Measurements from ENCODE around the gene PSMD5. TPM values are rescaled to one million over a fixed set of nuclear protein-coding genes. Genes with fewer than 3 reads are reported as not detected.

PSMD5 gene
- total and polyA plus RNA-seq, 11 donors, result 4.8 to 17.9 (median 13.4) TPM

DNA sequence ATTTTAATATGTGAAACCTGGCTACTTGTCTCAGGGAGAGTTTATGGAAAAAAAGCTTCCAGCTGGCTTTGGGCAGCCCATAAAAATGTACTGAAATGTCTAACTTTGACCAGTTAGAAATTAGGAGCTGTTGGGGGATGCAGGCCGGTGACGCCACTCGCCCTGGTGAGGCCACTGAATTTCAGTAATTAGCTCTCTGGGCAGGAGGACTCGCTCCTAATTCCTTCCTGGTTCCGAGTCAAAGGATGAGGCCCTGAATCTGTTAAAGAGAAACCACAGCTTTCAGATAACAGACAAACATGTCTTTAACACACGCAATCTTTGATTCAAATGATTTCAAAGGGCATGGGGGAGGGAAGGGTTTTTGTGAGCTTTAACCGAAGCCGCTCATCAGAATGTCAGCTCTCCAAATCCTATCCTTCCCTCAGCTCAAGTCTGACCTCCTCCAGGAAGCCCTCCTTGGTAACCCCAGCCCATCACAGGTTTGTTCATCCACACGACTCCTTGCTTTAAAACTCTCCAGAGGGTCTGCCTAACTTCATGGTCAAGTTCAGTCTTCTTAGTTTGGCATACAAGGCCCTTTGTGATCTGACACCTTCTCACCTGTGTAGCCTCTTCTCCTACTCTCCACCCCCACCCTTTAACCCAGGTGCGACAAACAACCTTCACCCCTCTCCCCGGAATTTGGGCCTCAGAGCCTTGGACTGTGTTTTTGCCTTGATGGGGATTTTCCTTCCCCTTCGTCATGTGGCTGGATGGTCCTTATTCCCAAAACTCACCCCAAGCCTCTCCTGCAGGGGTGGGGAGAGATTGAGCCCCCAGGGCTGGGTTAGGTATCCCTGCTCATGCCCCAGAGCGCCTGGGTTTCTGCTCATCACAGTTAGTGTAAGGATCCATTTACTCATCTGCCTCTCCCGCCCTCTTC lies 47.9 kb upstream of the PSMD5 start:
- no peak for DNase-seq
- H3K36me3 ChIP-seq, result no peaks in the 10 kb centered on the region
- no peak for ATAC-seq
- TF ChIP-seq POLR2A (IDR thresholded peaks at IDR 0.05), result no peak
- TF ChIP-seq, protein P1, sequence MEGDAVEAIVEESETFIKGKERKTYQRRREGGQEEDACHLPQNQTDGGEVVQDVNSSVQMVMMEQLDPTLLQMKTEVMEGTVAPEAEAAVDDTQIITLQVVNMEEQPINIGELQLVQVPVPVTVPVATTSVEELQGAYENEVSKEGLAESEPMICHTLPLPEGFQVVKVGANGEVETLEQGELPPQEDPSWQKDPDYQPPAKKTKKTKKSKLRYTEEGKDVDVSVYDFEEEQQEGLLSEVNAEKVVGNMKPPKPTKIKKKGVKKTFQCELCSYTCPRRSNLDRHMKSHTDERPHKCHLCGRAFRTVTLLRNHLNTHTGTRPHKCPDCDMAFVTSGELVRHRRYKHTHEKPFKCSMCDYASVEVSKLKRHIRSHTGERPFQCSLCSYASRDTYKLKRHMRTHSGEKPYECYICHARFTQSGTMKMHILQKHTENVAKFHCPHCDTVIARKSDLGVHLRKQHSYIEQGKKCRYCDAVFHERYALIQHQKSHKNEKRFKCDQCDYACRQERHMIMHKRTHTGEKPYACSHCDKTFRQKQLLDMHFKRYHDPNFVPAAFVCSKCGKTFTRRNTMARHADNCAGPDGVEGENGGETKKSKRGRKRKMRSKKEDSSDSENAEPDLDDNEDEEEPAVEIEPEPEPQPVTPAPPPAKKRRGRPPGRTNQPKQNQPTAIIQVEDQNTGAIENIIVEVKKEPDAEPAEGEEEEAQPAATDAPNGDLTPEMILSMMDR (IDR thresholded peaks at IDR 0.05), result no peak
- intact Hi-C loops (cut with DNase I), result no loop called here
- H3K4me1 ChIP-seq, result peaks cover 0 to 42% (median 12%) of the 10 kb centered on the region in 12 donors
- peak overlapping the region in 5 of 12 donors; percentile 4 to 78 (median 42) for H3K27ac ChIP-seq
- no peak overlapping the region for H3K4me3 ChIP-seq
- no peaks in the 10 kb centered on the region for H3K27me3 ChIP-seq
- no peaks in the 10 kb centered on the region for H3K9me3 ChIP-seq
- WGBS, 4 donors, result 81 to 86% (median 84%) methylated on average over 14 of the region's 14 CpGs

DNA sequence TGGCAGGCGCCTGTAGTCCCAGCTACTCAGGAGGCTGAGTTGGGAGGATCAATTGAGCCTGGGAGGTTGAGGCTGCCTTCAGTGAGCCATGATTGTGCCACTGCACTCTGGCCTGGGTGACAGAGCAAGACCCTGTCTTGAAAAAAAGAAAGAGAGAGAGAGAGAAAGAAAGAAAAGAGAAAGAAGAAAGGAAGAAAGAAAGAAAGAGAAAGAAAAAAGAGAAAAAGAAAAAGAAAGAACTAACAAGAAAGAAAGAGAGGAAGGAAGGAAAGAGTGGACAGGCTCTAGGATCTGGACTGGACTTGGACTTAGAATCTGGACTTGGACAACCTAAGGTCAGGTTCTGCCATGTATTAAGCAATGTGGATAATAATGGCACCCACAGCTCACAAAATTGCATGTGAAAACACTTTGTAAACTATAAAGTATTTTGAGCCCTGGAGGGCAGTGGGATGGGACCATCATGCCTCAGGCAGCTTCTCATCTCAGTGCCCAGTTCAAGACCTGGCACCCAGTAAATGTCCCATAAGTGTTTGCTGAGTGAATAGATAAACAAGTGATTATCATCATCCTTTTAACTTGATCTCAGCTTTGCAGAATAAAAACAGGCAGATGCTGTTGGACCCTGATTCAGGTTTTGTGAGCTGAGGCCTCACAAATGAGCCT lies 47.0 kb upstream of the PSMD5 start:
- ATAC-seq, result no peak
- no peak overlapping the region for H3K4me3 ChIP-seq
- no peak for TF ChIP-seq POLR2A (IDR thresholded peaks at IDR 0.05)
- TF ChIP-seq, protein P1 (IDR thresholded peaks at IDR 0.05), result no peak
- intact Hi-C loops (cut with DNase I), result no loop called here
- no peak for DNase-seq
- peaks cover 0 to 42% (median 11%) of the 10 kb centered on the region in 12 donors for H3K4me1 ChIP-seq
- peak overlapping the region in 5 of 12 donors; percentile 4 to 78 (median 42) for H3K27ac ChIP-seq
- WGBS, 4 donors, result 96 to 100% (median 97%) methylated on average over 1 of the region's 1 CpG
- no peaks in the 10 kb centered on the region for H3K27me3 ChIP-seq
- H3K9me3 ChIP-seq, result no peaks in the 10 kb centered on the region
- no peaks in the 10 kb centered on the region for H3K36me3 ChIP-seq

DNA sequence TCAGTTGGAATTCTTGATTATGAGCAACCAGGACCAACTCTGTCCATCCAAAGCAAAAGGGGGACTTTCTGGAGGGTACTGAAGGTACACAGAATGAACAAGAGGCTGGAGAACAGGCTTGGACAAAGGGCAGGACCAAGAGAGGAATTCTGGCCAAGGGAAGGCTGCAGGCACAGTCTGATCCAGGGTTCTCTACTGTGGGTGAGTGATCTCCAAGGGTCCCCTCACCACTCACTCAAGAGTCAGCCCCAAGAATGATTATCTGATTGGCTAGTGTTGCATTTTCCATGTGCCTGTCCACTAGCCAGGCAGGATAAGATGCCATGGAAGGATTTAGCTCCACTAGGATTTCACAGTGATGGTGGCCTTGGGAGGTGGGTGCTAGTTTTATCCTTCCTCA lies 45.9 kb upstream of the PSMD5 start:
- Histone ChIP-seq H3K9me3 (no peaks in the 10 kb centered on the region), H3K27me3 (no peaks in the 10 kb centered on the region), H3K4me3 (no peak overlapping the region), H3K4me1 (peaks cover 0 to 39% (median 5%) of the 10 kb centered on the region in 12 donors), H3K36me3 (no peaks in the 10 kb centered on the region), H3K27ac (no peak overlapping the region)
- DNase-seq, result no peak
- intact Hi-C loops (cut with DNase I), result no loop called here
- no peak for ATAC-seq
- TF ChIP-seq, protein P1 (IDR thresholded peaks at IDR 0.05), result no peak
- TF ChIP-seq POLR2A (IDR thresholded peaks at IDR 0.05), result no peak

DNA sequence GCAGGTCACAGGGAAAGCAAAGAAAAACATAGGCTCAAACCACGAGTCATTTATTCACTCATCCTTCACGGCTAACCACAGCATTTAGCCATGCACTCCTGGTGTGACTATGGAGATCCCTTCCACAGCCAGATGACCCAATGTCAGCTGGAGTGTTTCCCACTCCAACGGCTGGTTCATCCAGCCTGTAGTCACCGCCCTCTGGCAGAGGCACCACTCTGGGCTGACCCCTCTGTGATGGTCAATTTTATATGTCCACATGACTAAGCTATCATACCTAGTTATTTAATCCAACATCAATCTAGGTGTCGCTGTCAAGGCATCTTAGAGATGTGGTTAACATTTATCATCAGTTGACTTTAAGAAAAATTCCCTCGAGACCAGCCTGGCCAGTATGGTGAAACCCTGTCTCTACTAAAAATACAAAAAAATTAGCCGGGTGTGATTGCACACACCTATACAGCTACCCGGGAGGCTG lies 43.8 kb upstream of the PSMD5 start:
- peak overlapping the region in 3 of 12 donors; percentile 17 to 48 (median 27) for H3K27ac ChIP-seq
- no peak overlapping the region for H3K4me3 ChIP-seq
- intact Hi-C loops (cut with DNase I), result no loop called here
- peaks cover 0 to 26% (median 5%) of the 10 kb centered on the region in 12 donors for H3K4me1 ChIP-seq
- no peak for TF ChIP-seq POLR2A (IDR thresholded peaks at IDR 0.05)
- TF ChIP-seq, protein P1 (IDR thresholded peaks at IDR 0.05), result no peak
- ATAC-seq (peak; percentile 8 to 82 (median 62)), DNase-seq (peak in 2 of 5 donors; percentile 44 to 60)
- no peaks in the 10 kb centered on the region for H3K27me3 ChIP-seq
- WGBS, 4 donors, result 73 to 85% (median 81%) methylated on average over 8 of the region's 8 CpGs
- H3K36me3 ChIP-seq, result no peaks in the 10 kb centered on the region
- H3K9me3 ChIP-seq, result no peaks in the 10 kb centered on the region

All from heart left ventricle (tissue), 16 donors.